VCaP (cell line): ENCODE data around the gene NUP188.

Experiments
- H3K27ac ChIP-seq: fragments of 450-650 bp; 2 replicates; pipeline ENCODE4 v1.5.1; 2017
- TF ChIP-seq, protein P1 (sequence below): fragments of 450-650 bp; conservative IDR thresholded peaks from 2 replicates; pipeline ENCODE4 v1.5.1; 2017; ENCODE audit warnings: mild to moderate bottlenecking, moderate library complexity

Gene NUP188, protein sequence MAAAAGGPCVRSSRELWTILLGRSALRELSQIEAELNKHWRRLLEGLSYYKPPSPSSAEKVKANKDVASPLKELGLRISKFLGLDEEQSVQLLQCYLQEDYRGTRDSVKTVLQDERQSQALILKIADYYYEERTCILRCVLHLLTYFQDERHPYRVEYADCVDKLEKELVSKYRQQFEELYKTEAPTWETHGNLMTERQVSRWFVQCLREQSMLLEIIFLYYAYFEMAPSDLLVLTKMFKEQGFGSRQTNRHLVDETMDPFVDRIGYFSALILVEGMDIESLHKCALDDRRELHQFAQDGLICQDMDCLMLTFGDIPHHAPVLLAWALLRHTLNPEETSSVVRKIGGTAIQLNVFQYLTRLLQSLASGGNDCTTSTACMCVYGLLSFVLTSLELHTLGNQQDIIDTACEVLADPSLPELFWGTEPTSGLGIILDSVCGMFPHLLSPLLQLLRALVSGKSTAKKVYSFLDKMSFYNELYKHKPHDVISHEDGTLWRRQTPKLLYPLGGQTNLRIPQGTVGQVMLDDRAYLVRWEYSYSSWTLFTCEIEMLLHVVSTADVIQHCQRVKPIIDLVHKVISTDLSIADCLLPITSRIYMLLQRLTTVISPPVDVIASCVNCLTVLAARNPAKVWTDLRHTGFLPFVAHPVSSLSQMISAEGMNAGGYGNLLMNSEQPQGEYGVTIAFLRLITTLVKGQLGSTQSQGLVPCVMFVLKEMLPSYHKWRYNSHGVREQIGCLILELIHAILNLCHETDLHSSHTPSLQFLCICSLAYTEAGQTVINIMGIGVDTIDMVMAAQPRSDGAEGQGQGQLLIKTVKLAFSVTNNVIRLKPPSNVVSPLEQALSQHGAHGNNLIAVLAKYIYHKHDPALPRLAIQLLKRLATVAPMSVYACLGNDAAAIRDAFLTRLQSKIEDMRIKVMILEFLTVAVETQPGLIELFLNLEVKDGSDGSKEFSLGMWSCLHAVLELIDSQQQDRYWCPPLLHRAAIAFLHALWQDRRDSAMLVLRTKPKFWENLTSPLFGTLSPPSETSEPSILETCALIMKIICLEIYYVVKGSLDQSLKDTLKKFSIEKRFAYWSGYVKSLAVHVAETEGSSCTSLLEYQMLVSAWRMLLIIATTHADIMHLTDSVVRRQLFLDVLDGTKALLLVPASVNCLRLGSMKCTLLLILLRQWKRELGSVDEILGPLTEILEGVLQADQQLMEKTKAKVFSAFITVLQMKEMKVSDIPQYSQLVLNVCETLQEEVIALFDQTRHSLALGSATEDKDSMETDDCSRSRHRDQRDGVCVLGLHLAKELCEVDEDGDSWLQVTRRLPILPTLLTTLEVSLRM (N-terminal part only)

DNA sequence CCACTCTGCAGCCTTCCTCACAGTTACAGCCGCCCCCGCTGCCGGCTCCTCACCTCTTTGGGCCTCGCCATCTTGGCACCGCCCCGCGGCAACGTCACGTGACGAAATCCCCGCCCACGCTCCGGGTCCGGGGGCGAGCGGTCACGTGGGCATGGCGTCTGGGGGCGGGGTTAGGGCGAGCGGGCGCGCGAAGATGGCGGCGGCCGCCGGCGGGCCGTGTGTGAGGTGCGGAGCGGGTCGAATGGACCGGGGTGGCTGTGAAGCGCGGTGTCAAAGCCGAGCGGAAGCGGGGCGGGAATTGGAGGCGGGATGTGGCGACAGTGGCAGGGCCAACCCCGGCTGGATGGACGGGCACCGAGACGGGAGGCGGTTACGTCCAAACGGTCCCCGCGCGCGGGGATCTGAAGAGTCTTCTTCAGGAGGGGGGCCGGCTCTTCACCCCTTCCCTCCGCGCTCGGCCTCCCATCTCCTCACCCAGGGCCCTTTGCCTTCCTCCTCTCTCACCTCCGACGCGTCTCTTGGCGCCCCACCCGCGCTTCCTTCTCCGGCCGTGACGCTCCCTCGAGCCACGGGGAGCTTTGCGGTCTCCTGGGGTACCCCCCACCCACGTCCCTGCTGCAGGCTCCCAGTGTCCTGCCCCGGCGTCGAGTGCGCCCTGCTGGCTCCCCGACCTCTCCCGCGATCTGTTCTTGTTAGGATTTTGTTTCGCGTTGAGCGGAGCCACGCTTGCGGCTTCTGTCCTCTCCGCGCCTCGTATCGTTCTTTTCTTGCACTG lies at the start of gene NUP188, which contains the start of gene DOLK:
Gene NUP188 (plus strand): TSS at position 173 of the 775 bp plus-strand sequence. CDS start 21 bp downstream, at position 194.
Gene DOLK (minus strand): TSS at position 77 of the 775 bp plus-strand sequence. CDS start 300 bp downstream, outside the sequence.
- TF ChIP-seq, protein P1, sequence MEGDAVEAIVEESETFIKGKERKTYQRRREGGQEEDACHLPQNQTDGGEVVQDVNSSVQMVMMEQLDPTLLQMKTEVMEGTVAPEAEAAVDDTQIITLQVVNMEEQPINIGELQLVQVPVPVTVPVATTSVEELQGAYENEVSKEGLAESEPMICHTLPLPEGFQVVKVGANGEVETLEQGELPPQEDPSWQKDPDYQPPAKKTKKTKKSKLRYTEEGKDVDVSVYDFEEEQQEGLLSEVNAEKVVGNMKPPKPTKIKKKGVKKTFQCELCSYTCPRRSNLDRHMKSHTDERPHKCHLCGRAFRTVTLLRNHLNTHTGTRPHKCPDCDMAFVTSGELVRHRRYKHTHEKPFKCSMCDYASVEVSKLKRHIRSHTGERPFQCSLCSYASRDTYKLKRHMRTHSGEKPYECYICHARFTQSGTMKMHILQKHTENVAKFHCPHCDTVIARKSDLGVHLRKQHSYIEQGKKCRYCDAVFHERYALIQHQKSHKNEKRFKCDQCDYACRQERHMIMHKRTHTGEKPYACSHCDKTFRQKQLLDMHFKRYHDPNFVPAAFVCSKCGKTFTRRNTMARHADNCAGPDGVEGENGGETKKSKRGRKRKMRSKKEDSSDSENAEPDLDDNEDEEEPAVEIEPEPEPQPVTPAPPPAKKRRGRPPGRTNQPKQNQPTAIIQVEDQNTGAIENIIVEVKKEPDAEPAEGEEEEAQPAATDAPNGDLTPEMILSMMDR, result no peak
- peak within 1 kb of the TSS; percentile 92 for H3K27ac ChIP-seq

DNA sequence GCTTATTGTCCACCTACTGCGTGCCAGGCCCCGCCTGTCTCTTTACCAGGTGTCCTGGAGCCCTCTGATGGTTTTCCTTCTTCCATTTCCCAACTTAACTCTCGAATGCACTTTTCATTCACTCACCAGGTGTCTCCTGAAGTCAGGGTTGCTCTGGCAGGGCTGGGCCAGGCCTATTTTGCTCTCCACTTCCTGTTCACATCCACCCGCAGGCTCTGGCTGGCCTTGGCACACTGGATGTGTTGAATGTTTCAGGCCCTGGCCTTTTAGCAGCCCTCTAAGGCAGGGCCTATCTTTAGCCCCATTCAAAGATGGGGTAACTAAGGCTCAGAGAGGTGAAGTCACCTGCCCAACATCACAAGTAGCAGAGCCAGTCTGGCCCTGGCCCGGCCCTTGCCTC lies 49.1 kb upstream of the NUP188 start:
- H3K27ac ChIP-seq, result no peak overlapping the region
- TF ChIP-seq, protein P1, result no peak

DNA sequence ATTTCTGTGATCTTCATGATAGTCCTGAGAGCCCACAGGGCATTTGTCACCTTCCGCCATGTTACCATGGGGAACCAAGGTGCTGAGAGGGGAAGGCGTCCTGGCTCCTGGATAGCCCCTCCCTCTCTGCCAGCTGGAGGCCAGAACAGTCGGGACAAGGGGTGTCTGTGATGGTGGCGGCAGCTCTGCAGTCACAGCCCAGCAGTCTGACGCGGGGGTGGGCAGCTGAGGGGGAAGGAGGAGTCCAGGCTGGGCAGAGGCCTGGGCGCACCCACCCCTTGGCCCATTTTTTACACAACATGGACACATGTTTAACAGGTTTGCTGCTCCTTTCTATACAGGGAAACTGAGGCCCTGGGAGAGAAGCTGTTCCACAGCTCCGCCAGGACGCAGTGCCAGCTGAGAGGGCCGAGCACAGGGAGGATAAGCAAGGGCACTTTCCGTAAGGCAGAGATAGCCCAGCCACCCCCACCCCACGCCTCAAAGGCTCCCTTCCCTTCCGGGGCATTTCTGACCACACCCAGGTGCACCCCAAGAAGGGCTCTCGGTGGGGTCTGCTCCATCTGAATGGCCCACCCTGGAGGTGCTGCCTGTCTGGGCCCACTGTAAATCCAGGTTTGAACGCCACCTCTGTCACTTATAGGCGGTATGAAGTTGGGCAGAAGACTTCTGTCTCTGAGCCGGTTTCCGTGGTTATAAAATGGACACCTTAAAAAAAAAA lies 48.5 kb upstream of the NUP188 start:
- TF ChIP-seq, protein P1, result no peak
- no peak overlapping the region for H3K27ac ChIP-seq

DNA sequence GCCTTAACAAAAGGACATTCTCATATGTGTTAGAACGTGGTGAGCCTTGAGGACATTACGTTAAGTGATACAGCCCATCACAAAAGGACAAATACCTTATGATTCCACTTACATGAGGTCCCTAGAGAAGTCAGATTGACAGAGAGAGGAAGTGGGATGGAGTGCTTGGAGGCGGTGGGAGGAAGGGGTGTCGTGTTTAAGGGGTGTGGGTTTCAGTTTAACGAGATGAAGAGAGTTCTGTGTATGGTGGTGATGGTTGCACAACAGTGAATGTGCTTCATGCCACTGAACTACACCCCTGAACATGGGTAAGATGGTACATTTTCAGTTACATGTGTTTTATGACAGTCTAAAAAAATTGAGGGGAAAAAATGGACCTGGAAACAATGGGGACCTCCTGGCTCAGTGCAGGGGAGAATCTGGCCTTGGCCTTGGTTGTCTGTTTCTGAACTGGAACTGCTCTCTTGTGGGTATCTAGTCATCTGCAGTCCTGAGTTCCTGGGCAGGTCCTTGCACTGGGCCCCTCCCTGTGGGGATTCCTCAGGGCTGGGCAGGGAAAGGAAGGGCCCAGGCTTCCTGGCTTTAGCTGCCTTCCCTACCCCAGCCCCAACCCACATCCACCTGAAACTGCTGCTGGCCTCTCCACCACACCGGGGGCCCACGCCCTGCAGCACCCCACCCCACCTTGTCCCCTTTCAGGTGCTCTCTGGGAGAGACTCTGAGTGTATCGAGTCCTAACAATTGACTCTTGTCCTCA lies 47.8 kb upstream of the NUP188 start:
- no peak overlapping the region for H3K27ac ChIP-seq

DNA sequence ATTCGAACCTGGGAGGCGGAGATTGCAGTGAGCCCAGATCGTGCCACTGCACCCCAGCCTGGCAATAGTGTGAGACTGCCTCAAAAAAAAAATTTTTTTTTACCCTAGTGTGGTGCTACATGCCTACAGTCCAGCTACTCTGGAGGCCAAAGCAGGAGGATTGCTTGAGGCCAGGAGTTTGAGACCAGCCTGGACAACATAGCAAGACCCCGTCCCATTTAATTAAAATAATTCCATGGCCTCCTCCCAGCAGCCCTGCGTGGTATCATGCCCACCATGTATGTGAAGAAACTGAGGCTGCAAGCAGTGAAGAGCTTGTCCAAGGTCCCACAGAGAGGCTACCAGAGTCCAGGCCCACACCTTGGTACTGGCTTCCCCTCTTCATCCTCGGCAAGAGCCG lies 46.1 kb upstream of the NUP188 start:
- H3K27ac ChIP-seq, result no peak overlapping the region
- TF ChIP-seq, protein P1, result no peak

More for the DNA sequence above, 47.8 kb upstream of the NUP188 start:
- TF ChIP-seq, protein P1, result no peak

DNA sequence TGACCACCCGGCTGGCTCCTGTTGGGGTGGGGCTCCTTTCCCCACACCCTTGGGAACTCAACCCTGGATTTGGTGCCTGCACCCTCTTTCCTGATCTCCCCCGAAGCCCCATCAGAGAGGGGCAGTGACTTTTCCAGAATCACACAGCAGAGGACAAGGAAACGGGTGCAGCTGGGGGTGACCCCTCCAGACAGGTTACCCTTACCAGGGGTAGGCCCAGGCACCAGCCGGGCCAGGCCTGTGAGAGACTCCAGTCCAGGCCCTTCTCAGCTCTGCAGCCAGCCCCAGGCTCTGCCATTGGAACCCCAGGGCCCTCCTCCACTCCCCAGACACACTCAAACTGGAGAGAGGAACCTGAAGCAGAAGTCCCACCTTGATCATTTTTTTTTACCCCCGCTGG lies 45.7 kb upstream of the NUP188 start:
- TF ChIP-seq, protein P1, result no peak
- H3K27ac ChIP-seq, result no peak overlapping the region
